Measurements from ENCODE around the gene CPAMD8.
A peak's percentile ranks its signal among the peaks of the same experiment; 100 is the strongest.
"Not testable (repeated sequence)": the region's sequence is repeated elsewhere in the genome, so short reads cannot be mapped to it uniquely, and the experiment has no call there.

CPAMD8 gene

DNA sequence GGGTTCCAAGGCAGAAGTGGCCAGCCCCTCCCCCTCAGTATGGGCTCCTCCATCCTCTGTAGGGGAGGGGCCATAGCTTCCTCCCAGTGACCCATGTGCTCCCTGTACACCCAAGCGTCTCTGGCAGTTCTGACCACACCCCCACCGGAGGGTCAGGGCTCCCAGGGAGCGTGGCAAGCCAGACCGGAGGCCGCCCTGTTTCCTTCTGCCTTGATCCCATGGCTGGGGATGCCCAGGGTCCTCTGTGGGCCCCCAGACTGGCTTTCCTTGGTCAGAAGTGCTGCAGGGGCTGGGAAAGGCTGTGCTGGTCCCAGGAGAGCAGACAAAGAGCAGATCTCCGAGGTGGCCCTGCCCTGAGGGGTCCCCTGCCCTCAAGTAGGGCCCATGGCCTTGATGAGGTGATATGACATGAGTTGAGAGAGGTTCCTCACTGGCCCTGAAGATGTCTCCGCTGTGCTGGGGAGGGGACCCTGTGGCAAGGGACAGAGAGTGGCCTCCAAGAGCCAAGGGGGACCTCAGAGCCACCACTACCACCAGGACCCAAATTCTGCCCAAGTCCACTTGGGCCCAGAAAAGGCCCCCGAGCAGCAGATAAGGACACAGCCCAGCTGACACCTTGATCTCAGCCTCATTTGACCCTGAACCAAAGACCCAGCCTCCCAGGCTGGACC lies 145.6 kb downstream of the CPAMD8 start:
- no peak overlapping the region for H3K27ac ChIP-seq
- TF ChIP-seq, protein P1, sequence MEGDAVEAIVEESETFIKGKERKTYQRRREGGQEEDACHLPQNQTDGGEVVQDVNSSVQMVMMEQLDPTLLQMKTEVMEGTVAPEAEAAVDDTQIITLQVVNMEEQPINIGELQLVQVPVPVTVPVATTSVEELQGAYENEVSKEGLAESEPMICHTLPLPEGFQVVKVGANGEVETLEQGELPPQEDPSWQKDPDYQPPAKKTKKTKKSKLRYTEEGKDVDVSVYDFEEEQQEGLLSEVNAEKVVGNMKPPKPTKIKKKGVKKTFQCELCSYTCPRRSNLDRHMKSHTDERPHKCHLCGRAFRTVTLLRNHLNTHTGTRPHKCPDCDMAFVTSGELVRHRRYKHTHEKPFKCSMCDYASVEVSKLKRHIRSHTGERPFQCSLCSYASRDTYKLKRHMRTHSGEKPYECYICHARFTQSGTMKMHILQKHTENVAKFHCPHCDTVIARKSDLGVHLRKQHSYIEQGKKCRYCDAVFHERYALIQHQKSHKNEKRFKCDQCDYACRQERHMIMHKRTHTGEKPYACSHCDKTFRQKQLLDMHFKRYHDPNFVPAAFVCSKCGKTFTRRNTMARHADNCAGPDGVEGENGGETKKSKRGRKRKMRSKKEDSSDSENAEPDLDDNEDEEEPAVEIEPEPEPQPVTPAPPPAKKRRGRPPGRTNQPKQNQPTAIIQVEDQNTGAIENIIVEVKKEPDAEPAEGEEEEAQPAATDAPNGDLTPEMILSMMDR (conservative IDR thresholded peaks at IDR 0.05): no peak

DNA sequence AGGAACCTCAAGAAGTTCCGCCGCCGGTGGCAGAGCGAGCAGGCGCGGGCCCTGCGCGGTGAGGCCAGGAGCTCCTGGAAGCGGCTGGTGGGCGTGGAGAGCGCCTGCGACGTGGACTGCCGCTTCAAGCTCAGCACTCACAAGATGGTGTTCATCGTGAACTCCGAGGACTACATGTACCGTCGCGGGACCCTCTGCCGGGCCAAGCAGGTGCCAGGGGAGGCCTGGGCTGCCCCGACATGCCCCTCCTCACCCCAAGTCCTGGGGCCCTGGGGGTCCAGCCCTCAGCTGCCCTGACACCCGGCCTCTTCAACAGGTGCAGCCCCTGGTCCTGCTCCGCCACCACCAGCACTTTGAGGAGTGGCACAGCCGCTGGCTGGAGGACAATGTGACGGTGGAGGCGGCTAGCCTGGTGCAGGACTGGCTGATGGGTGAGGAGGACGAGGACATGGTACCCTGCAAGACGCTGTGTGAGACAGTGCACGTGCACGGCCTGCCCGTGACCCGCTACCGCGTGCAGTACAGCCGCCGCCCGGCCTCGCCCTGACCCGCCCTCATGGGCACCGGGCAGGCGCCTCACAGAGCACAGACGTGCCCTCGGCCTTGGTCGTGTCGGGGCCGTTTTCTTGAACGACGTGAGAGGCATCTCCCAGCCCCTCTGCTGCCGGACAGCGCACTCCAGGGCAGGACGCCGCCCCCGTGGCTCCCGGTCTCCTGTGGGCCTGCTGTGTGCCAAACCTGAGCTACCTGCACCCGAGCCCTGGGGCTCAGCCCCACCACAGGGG lies 148.2 kb downstream of the CPAMD8 start:
- no peak overlapping the region for H3K27ac ChIP-seq
- TF ChIP-seq, protein P1 (conservative IDR thresholded peaks at IDR 0.05): no peak

DNA sequence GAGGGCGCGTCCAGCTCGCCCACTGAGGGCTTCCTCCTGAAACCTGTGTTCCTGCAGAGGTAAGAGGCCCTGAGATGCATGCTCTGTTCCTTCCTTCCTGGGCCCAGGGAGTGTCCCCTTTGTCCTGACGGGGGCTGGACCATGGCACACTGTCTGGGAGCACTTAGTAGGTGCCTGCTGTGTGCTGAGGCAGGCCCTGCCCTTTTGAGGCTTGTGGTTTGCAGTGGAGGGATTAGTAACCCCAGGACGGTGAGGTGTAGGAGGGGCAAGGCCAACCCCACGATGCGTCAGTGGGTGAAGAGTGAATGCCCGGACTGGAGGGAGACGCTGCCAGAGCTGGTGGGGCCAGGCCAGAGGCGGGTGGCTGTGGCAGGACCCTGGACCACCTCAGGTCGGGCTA lies 149.0 kb downstream of the CPAMD8 start:
- H3K27ac ChIP-seq: no peak overlapping the region

DNA sequence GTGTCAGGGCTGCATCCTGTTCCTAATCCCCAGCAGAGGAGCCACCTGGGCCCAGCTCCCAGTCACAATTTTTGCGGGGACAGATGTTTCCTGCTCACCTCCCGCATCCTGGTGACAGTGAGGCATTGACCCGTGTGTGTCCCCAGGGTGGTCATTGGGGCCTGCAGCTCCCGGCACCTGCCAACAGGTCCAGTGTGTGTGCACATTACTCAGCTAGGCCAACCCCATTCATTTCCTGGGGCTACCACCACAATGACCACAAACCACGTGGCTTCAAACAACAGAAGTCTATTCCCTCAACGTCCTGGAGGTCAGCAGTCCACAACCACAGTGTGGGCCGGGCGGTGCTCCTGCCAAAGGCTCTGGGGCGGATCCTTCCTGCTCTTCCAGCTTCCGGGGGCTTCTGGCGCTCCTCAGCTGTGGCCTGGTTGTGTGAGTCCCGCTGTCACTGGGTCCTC lies 149.7 kb downstream of the CPAMD8 start:
- H3K27ac ChIP-seq: no peak overlapping the region
- TF ChIP-seq, protein P1 (conservative IDR thresholded peaks at IDR 0.05): no peak

More for the DNA sequence above, 149.0 kb downstream of the CPAMD8 start:
- TF ChIP-seq, protein P1 (conservative IDR thresholded peaks at IDR 0.05): no peak

DNA sequence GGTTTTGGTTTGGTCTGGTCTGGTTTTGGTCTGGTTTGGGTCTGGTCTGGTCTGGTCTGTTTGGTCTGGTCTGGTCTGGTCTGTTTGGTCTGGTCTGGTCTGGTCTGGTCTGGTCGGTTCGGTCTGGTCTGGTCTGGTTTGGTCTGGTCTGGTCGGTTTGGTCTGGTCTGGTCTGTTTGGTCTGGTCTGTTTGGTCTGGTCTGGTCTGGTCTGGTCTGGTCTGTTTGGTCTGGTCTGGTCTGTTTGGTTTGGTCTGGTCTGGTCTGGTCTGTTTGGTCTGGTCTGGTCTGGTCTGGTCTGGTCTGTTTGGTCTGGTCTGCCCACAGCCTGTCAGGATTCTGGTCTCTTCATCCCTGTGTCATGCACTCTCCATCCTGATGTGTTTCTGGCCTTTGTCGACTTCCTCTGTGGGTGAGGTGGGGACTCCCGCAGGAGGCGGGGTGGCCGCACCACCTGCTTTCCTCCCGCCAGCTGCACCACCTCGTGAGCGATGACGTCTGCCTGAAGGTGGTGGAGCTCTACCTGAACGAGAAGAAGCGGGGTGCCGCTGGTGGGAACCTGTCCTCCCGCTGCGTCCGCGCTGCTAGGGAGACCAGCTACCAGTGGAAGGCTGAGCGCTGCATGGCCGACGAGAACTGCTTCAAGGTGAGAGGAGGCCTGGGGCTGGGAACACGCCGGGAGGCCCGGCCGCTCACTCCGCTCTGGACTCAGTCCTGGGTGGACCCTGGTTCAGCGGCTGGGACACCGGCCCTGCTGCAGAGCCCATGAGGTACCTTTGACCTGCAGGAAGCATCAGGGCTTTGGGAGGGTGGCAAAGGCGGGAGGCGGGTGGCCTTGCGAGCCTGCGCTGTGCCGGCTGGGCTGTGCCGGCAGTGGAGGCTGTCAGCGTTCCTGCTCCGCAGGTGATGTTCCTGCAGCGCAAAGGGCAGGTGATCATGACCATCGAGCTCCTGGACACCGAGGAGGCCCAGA lies 150.7 kb downstream of the CPAMD8 start:
- TF ChIP-seq, protein P1 (conservative IDR thresholded peaks at IDR 0.05): no peak
- no peak overlapping the region for H3K27ac ChIP-seq

DNA sequence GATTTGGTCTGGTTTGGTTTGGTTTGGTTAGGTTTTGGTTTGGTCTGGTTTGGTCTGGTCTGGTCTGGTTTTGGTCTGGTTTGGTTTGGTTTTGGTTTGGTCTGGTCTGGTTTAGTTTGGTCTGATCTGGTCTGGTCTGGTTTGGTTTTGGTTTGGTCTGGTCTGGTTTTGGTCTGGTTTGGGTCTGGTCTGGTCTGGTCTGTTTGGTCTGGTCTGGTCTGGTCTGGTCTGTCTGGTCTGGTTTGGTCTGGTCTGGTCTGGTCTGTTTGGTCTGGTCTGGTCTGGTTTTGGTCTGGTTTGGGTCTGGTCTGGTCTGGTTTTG lies 151.7 kb downstream of the CPAMD8 start:
- H3K27ac ChIP-seq: not testable (repeated sequence)

DNA sequence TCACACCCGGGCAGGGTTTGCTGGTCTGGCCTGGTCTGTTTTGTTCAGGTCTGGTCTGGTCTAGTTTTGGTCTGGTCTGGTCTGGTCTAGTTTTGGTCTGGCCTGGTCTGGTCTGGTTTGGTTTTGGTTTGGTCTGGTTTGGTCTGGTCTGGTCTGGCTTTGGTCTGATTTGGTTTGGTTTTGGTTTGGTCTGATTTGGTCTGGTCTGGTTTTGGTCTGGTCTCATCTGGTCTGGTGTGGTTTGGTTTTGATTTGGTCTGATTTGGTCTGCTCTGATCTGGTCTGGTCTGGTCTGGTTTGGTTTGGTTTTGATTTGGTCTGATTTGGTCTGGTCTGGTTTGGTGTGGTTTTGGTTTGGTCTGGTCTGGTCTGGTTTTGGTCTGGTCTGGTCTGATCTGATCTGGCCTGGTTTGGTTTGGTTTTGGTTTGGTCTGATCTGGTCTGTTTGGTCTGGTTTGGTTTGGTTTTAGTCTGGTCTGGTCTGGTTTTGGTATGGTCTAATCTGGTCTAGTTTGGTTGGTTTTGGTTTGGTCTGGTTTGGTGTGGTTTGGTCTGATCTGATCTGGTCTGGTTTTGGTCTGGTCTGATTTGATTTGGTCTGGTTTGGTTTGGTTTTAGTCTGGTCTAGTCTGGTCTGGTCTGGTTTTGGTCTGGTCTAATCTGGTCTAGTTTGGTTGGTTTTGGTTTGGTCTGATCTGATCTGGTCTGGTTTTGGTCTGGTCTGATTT lies 152.2 kb downstream of the CPAMD8 start:
- TF ChIP-seq, protein P1 (conservative IDR thresholded peaks at IDR 0.05): no peak
- H3K27ac ChIP-seq: peak overlapping the region; percentile 26; the same call in 1 of the 2 replicates
